GM10248 (cell line): ENCODE results near the gene DPEP2.
"Not testable (repeated sequence)": the region's sequence is repeated elsewhere in the genome, so short reads cannot be mapped to it uniquely, and the experiment has no call there.

Source experiments
- CTCF ChIA-PET: fragments of 300-600 bp; sonication (Branson Sonifier 250); formaldehyde crosslinking; extraction: SDS; loops from one replicate; lab custom pipeline; 2021; ENCODE audit warnings: antibody characterized with exemption; lab: Yijun Ruan, JAX
- POLR2A ChIA-PET: fragments of 350-650 bp; sonication (Branson Sonifier 250); formaldehyde crosslinking; extraction: SDS; loops from one replicate; lab custom pipeline; 2020; ENCODE audit warnings: antibody characterized with exemption; lab: Yijun Ruan, JAX
- DNase-seq: peaks from one replicate; pipeline ENCODE4 v3.0.0; 2012; ENCODE audit errors: extremely low spot score
- CTCF ChIP-seq: IDR thresholded peaks from 2 replicates; pipeline ENCODE4 v1.5.1; 2012; ENCODE audit warnings: mild to moderate bottlenecking, low read depth; ENCODE audit errors: extremely low read depth, missing control alignments, control extremely low read depth

DPEP2 gene

GRCh38 chr16:67998779-67999688, at the start of gene DPEP2:
TSS of gene DPEP2 (minus strand) at chr16:67999484. CDS start at chr16:67993212, 6,272 bp downstream.
- ChIA-PET POLR2A (interaction anchor here (0.6 kb wide), 2 partner anchors 24 to 29 kb away, joined by 4 to 7 read pairs; partner anchors contain the start of genes DDX28 and DUS2), CTCF (interaction anchor here (1.3 to 1.6 kb wide), 5 partner anchors 19 to 85 kb away, joined by 3 to 6 read pairs (median 3); no protein-coding TSS in a partner anchor)
- DNase-seq, result not testable (repeated sequence)

GRCh38 chr16:68047987-68048386, 48.7 kb upstream of the DPEP2 start:
- ChIA-PET POLR2A (no interaction called here), CTCF (interaction anchor here (1.2 to 1.4 kb wide), 2 partner anchors 9 to 13 kb away, joined by 6 read pairs; no protein-coding TSS in a partner anchor)
- no peak for DNase-seq
- TF ChIP-seq CTCF, result no peak

- CTCF ChIA-PET, result interaction anchor here (0.7 to 2.0 kb wide), 4 partner anchors 8 to 230 kb away, joined by 3 to 4 read pairs (median 4); no protein-coding TSS in a partner anchor
- DNase-seq, result no peak
- POLR2A ChIA-PET, result no interaction called here
- TF ChIP-seq CTCF, result no peak
These were observed 46.8 kb upstream of the DPEP2 start for GRCh38 chr16:68046106-68046505.

GRCh38 chr16:68041783-68042182, 42.5 kb upstream of the DPEP2 start:
- POLR2A ChIA-PET, result no interaction called here
- DNase-seq, result no peak
- TF ChIP-seq CTCF, result no peak
- CTCF ChIA-PET, result interaction anchor here (1.0 to 6.3 kb wide), 21 partner anchors 11 to 226 kb away, joined by 3 to 72 read pairs (median 10); partner anchors contain the start of genes DDX28, DPEP2, DPEP3 and DUS2

GRCh38 chr16:68040506-68041288, 41.4 kb upstream of the DPEP2 start:
- peak; percentile 87 for DNase-seq
- CTCF ChIA-PET, result interaction anchor here (0.6 to 6.3 kb wide), 67 partner anchors 9 to 520 kb away, joined by 3 to 72 read pairs (median 5); partner anchors contain the start of genes C16orf86, DDX28, DPEP2 and DPEP3

More at GRCh38 chr16:68040506-68041288, 41.4 kb upstream of the DPEP2 start:
- POLR2A ChIA-PET, result interaction anchor here (0.6 kb wide), 7 partner anchors 11 to 873 kb away, joined by 4 to 7 read pairs (median 4); no protein-coding TSS in a partner anchor
- peak; percentile 88 for TF ChIP-seq CTCF
